Heart left ventricle (tissue), 13 donors: Measurements from ENCODE around the gene RPRD1A.

Experiments used
- CTCF ChIP-seq, 12 donors: fragments of 200-600 bp; sonication (generic) in 4 of 12; IDR thresholded peaks; one replicate each; pipeline versions ENCODE4 v1.5.0 to v1.8.0; 2018 to 2022; ENCODE audit warnings: antibody characterized with exemption in 12 of 12, mild to moderate bottlenecking in 5 of 12
- POLR2A ChIP-seq, 2 donors: fragments of 450-650 bp; IDR thresholded peaks; one replicate each; pipeline ENCODE4 v1.6.1; 2017; ENCODE audit warnings: antibody characterized with exemption in 2 of 2, mild to moderate bottlenecking in 2 of 2, moderate library complexity in 2 of 2
- donor health status: ischemic (EF 13 %, LVEDD 7.1; RV severe dilation, severe dysfunction).
- donor health status: DM: no; HTN: yes; CAD: no.
- donor health status: DM: no; HTN: no; CAD: no.
- donor health status: ischemic (EF 25% LVEDD 6.9; RV normal size, moderate dysfunction).
- donor health status: ischemic (EF 25% LVEDD 5.7; RV mildly dilated, moderate dysfunction).
- donor health status: ischemic (EF 35%, LVEDD 5.7; RV mildly dilated, moderate dysfunction).
- donor health status: nonischemic (EF 11% LVEDD 7.7; RV severe dilation, severe dysfunction).
- donor health status: DM: yes; HTN: yes; CAD: no.
- donor health status: PGD.
- donor health status: ischemic (EF 29% LVEDD 5.4; RV normal size, mild dysfunction).
- donor health status: nonischemic (EF 23%, LVEDD 6.1; RV moderate dilation, normal function).

- TF ChIP-seq CTCF (IDR thresholded peaks at IDR 0.05) (no peak), POLR2A (IDR thresholded peaks at IDR 0.05) (no peak)
Observed at GRCh38 chr18:36045241-36045991, 21.9 kb downstream of the RPRD1A start.
